Parathyroid adenoma (tissue), 2 donors: ENCODE data around the gene DNAH11.
"Not testable (repeated sequence)": the region's sequence is repeated elsewhere in the genome, so short reads cannot be mapped to it uniquely, and the experiment has no call there.

Experiments
- H2AFZ ChIP-seq: fragments of 300-600 bp; sonication (generic); one replicate; pipeline ENCODE4 v1.7.0; 2017; ENCODE audit warnings: antibody characterized with exemption, mild to moderate bottlenecking
- H3K27ac ChIP-seq: fragments of 300-600 bp; sonication (generic); one replicate; pipeline ENCODE4 v1.7.0; 2017
- H3K27me3 ChIP-seq: fragments of 300-600 bp; sonication (generic); one replicate; pipeline ENCODE4 v1.7.0; 2017; ENCODE audit warnings: low read length; ENCODE audit not compliant: control insufficient read depth, insufficient read depth
- H3K36me3 ChIP-seq: fragments of 300-600 bp; sonication (generic); one replicate; pipeline ENCODE4 v1.7.0; 2017; ENCODE audit warnings: low read length; ENCODE audit not compliant: control insufficient read depth, insufficient read depth
- H3K4me1 ChIP-seq: fragments of 300-600 bp; sonication (generic); one replicate; pipeline ENCODE4 v1.7.0; 2017; ENCODE audit warnings: control low read depth
- H3K4me2 ChIP-seq: fragments of 300-600 bp; sonication (generic); one replicate; pipeline ENCODE4 v1.7.0; 2017; ENCODE audit warnings: low read length
- H3K4me3 ChIP-seq: fragments of 300-600 bp; sonication (generic); one replicate; pipeline ENCODE4 v1.7.0; 2017; ENCODE audit warnings: low read depth, low read length
- H3K79me2 ChIP-seq: fragments of 300-600 bp; sonication (generic); one replicate; pipeline ENCODE4 v1.7.0; 2017; ENCODE audit warnings: control low read depth
- H3K9ac ChIP-seq: fragments of 300-600 bp; sonication (generic); one replicate; pipeline ENCODE4 v1.7.0; 2017; ENCODE audit warnings: mild to moderate bottlenecking
- H3K9me3 ChIP-seq: fragments of 300-600 bp; sonication (generic); one replicate; pipeline ENCODE4 v1.7.0; 2017; ENCODE audit warnings: low read length; ENCODE audit not compliant: control insufficient read depth
- CTCF ChIP-seq: fragments of 300-600 bp; sonication (generic); IDR thresholded peaks from one replicate; pipeline ENCODE4 v1.7.0; 2017; ENCODE audit warnings: antibody characterized with exemption, mild to moderate bottlenecking
- donor health status: primary hyperparathyroidism.

DNAH11 gene

DNA sequence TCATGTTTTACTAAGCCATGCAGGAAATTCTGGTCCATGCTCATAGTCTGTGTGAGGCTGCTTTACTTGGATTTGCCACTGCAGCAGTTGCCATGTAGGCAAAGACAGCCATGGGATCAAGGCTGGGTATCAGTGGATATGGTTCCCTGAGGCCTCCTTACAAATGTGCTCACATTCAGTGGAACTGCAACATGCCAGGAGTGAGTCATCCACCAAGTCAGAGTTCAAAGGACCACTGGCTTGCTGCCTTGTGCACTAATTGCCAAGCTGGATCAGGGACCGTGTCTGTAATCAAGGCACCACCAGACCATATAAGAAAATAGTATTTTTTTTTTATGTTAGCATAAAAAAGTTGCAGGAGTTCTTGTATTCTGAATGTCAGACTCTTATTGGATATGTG is 301.9 kb downstream of the DNAH11 start:
- Histone ChIP-seq H3K4me1 (peaks cover 3% of the 10 kb centered on the region), H3K79me2 (peaks cover 2% of the 10 kb centered on the region), H3K27me3 (no peaks in the 10 kb centered on the region), H3K9ac (no peak overlapping the region), H3K9me3 (no peaks in the 10 kb centered on the region), H3K36me3 (no peaks in the 10 kb centered on the region), H3K4me2 (no peak overlapping the region), H3K4me3 (no peak overlapping the region), H2AFZ (no peak overlapping the region), H3K27ac (no peak overlapping the region)
- TF ChIP-seq CTCF: no peak

- H3K36me3 ChIP-seq: peaks cover 2% of the 10 kb centered on the region
- no peaks in the 10 kb centered on the region for H3K4me1 ChIP-seq
- no peak overlapping the region for H3K27ac ChIP-seq
- H3K9me3 ChIP-seq: no peaks in the 10 kb centered on the region
- H3K4me2 ChIP-seq: no peak overlapping the region
- no peak overlapping the region for H3K9ac ChIP-seq
- no peak for TF ChIP-seq CTCF
- H2AFZ ChIP-seq: no peak overlapping the region
- H3K4me3 ChIP-seq: no peak overlapping the region
- no peaks in the 10 kb centered on the region for H3K27me3 ChIP-seq
- no peaks in the 10 kb centered on the region for H3K79me2 ChIP-seq
Measured at GRCh38 chr7:21850531-21851285, 307.9 kb downstream of the DNAH11 start.

DNA sequence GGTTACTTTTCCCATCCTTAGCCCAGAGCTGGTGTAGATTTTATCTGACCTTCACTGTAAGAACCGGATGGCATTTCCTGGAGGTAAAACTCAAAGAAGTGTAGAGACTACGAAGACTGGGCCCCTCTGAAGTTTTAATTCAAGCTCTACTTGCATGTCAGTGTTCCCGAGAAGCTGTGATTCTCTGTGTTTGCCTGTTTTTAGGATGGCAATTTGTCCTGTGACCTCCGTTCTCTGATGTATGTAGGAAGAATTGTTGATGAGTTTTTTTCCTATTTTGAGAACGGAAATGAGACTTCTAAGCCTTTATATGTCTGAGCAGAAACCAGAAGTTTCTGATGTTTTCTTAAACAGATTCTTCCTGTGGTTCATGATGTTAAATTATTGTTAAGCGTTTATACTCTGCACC is 308.7 kb downstream of the DNAH11 start:
- H2AFZ ChIP-seq: no peak overlapping the region
- no peaks in the 10 kb centered on the region for H3K27me3 ChIP-seq
- no peaks in the 10 kb centered on the region for H3K9me3 ChIP-seq
- no peak overlapping the region for H3K27ac ChIP-seq
- no peak overlapping the region for H3K9ac ChIP-seq
- no peaks in the 10 kb centered on the region for H3K79me2 ChIP-seq
- no peak for TF ChIP-seq CTCF
- no peak overlapping the region for H3K4me3 ChIP-seq
- H3K36me3 ChIP-seq: peaks cover 2% of the 10 kb centered on the region
- H3K4me2 ChIP-seq: no peak overlapping the region
- H3K4me1 ChIP-seq: no peaks in the 10 kb centered on the region

GRCh38 chr7:21865631-21866204 is 322.9 kb downstream of the DNAH11 start:
- not testable (repeated sequence) for H3K9me3 ChIP-seq, H2AFZ ChIP-seq, H3K4me2 ChIP-seq, H3K9ac ChIP-seq, H3K79me2 ChIP-seq, H3K4me3 ChIP-seq, H3K36me3 ChIP-seq, H3K27me3 ChIP-seq
- Histone ChIP-seq H3K27ac (peak overlapping the region; percentile 54), H3K4me1 (peaks cover 15% of the 10 kb centered on the region)

DNA sequence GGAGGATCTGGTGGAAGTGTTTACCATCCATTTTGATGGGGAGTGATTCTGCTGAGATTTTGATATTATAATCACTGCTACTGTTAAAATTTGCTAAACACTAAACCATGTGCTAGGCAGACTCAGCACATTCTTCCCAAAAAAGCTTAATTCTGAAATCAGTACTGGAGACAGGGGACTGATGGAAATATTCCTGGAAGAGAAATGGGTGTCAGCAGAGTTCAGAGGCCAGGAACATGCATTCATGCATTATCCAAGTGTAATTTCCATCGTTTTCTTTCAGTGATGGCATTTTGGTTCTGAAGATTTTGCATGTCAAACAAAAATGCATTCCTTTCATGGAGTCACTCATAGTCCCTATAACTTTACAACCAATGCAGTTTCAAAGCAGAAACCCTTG is 323.9 kb downstream of the DNAH11 start:
- H3K9ac ChIP-seq: no peak overlapping the region
- no peaks in the 10 kb centered on the region for H3K36me3 ChIP-seq
- no peak overlapping the region for H2AFZ ChIP-seq
- H3K4me2 ChIP-seq: no peak overlapping the region
- no peaks in the 10 kb centered on the region for H3K27me3 ChIP-seq
- H3K4me1 ChIP-seq: peaks cover 15% of the 10 kb centered on the region
- H3K27ac ChIP-seq: no peak overlapping the region
- no peaks in the 10 kb centered on the region for H3K9me3 ChIP-seq
- no peak overlapping the region for H3K4me3 ChIP-seq
- no peak for TF ChIP-seq CTCF
- H3K79me2 ChIP-seq: no peaks in the 10 kb centered on the region
